ENCODE data around the gene CCDC40. TPM values are rescaled to one million over a fixed set of nuclear protein-coding genes. Genes with fewer than 3 reads are reported as not detected.
A peak's percentile ranks its signal among the peaks of the same experiment; 100 is the strongest.

The CCDC40 gene
- total RNA-seq, 1 experiment from 2014 or later, result 16.3 TPM

DNA sequence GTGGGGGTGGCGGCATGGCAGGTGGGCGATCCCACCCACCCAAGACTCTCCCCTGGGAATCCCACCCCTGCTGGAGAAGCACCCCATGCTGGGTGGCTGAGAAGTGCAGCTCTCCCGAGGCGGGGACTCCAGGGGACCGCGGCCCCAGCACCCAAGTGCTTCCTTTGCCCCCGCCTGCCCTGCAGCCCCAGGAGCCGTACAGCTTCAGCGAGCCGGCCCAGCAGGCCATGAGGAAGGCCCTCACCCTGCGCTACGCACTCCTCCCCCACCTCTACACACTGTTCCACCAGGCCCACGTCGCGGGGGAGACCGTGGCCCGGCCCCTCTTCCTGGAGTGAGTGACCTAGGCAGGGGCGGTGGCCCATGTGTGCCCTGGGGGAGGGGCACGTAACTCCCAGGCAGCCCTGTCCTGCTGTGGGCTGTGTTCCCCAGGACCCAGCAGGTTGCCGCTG, 76.6 kb downstream of the CCDC40 start:
- no peak for DNase-seq (ENCODE audit: low spot score)
- peaks cover 14% of the 10 kb centered on the region for H3K36me3 Mint-ChIP-seq
- H3K4me1 Mint-ChIP-seq, result peaks cover 6% of the 10 kb centered on the region; the same call in 1 of the 2 replicates
- peaks cover 7% of the 10 kb centered on the region; the same call in 1 of the 2 replicates for H3K9me3 Mint-ChIP-seq
- no peak overlapping the region for H3K4me3 Mint-ChIP-seq
- ChIA-PET CTCF (interaction anchor here (0.6 to 5.4 kb wide), 5 partner anchors 11 to 187 kb away, joined by 3 to 55 read pairs (median 6); partner anchors contain the start of gene GAA), POLR2A (interaction anchor here (0.9 to 1.4 kb wide), 2 partner anchors 9 to 11 kb away, joined by 3 to 4 read pairs; no protein-coding TSS in a partner anchor)
- ATAC-seq, result peak; percentile 46
- H3K27ac Mint-ChIP-seq, result no peak overlapping the region; the same call in 1 of the 2 replicates
- no peaks in the 10 kb centered on the region; the same call in 1 of the 2 replicates for H3K27me3 Mint-ChIP-seq (ENCODE audit: low read depth)
- TF ChIP-seq, protein P1, sequence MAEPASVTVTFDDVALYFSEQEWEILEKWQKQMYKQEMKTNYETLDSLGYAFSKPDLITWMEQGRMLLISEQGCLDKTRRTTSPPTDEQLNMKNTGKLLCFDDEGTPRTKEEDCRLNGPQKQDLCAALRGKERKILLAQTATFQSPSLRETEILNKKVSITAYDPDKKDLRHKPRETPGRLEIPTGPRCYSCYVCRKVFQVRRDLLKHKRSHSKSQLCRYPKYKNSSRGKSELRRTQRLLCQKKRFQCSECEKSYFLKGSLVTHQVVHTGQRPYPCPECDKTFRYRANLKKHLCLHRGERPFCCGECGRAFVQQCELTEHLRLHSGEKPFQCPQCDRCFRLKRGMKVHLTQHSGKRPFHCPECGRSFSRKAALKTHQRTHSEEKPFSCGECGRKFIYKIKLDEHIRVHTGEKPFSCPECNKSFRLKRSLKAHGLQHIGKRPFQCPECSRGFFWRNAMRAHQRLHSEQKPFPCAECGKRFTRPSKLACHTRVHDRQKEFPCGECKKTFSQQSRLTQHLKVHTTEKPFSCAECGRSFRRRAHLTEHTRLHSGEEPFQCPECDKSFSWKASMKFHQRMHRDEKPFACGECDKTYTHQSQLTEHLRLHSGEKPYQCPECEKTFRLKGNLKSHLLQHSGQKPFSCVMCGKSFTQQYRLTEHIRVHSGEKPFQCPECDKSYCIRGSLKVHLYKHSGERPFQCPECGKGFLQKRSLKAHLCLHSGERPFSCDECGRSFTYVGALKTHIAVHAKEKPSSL (CRISPR knock-in tag; conservative IDR thresholded peaks at IDR 0.05), result no peak
- peak; percentile 76; the same call in 1 of the 2 replicates for TF ChIP-seq ZNF423 (CRISPR knock-in tag; IDR thresholded peaks at IDR 0.05)

DNA sequence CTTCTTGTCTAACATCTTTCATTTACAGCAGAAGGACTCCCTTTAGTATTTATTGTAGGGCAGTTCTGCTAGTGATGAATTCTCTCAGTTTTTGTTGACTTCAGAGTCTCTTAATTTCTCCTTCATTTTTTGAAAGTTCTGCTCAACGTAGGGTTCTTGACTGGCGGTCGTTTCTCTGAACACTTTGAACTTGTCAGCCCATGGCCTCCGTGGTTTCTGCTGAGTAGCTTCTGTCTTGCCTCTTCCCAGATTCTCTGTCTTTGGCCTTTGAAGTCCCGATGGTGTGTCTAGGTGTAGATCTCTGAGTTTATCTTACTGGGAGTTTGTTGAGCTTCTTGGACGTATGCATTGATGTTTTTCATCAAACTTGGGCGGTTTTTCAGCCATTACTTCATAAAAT, 78.3 kb downstream of the CCDC40 start:
- POLR2A ChIA-PET, result no interaction called here
- DNase-seq (ENCODE audit: low spot score) (no peak), ATAC-seq (no peak)
- H3K4me3 Mint-ChIP-seq, result no peak overlapping the region
- TF ChIP-seq, protein P2, sequence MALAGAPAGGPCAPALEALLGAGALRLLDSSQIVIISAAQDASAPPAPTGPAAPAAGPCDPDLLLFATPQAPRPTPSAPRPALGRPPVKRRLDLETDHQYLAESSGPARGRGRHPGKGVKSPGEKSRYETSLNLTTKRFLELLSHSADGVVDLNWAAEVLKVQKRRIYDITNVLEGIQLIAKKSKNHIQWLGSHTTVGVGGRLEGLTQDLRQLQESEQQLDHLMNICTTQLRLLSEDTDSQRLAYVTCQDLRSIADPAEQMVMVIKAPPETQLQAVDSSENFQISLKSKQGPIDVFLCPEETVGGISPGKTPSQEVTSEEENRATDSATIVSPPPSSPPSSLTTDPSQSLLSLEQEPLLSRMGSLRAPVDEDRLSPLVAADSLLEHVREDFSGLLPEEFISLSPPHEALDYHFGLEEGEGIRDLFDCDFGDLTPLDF (CRISPR knock-in tag; IDR thresholded peaks at IDR 0.05), result no peak
- TF ChIP-seq, protein P3, sequence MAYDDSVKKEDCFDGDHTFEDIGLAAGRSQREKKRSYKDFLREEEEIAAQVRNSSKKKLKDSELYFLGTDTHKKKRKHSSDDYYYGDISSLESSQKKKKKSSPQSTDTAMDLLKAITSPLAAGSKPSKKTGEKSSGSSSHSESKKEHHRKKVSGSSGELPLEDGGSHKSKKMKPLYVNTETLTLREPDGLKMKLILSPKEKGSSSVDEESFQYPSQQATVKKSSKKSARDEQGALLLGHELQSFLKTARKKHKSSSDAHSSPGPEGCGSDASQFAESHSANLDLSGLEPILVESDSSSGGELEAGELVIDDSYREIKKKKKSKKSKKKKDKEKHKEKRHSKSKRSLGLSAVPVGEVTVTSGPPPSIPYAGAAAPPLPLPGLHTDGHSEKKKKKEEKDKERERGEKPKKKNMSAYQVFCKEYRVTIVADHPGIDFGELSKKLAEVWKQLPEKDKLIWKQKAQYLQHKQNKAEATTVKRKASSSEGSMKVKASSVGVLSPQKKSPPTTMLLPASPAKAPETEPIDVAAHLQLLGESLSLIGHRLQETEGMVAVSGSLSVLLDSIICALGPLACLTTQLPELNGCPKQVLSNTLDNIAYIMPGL (CRISPR knock-in tag; IDR thresholded peaks at IDR 0.05), result no peak
- TF ChIP-seq ETV6 (CRISPR knock-in tag; IDR thresholded peaks at IDR 0.05) (no peak), NFYB (CRISPR knock-in tag; conservative IDR thresholded peaks at IDR 0.05; ENCODE audit: low read depth) (no peak), GABPB1 (CRISPR knock-in tag; IDR thresholded peaks at IDR 0.05) (no peak), SMAD3 (CRISPR knock-in tag; IDR thresholded peaks at IDR 0.05; ENCODE audit: borderline replicate concordance) (no peak), HMGA2 (CRISPR knock-in tag; IDR thresholded peaks at IDR 0.05) (no peak)
- TF ChIP-seq, protein P4, sequence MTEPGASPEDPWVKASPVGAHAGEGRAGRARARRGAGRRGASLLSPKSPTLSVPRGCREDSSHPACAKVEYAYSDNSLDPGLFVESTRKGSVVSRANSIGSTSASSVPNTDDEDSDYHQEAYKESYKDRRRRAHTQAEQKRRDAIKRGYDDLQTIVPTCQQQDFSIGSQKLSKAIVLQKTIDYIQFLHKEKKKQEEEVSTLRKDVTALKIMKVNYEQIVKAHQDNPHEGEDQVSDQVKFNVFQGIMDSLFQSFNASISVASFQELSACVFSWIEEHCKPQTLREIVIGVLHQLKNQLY (CRISPR knock-in tag; IDR thresholded peaks at IDR 0.05), result no peak
- TF ChIP-seq, protein P5, sequence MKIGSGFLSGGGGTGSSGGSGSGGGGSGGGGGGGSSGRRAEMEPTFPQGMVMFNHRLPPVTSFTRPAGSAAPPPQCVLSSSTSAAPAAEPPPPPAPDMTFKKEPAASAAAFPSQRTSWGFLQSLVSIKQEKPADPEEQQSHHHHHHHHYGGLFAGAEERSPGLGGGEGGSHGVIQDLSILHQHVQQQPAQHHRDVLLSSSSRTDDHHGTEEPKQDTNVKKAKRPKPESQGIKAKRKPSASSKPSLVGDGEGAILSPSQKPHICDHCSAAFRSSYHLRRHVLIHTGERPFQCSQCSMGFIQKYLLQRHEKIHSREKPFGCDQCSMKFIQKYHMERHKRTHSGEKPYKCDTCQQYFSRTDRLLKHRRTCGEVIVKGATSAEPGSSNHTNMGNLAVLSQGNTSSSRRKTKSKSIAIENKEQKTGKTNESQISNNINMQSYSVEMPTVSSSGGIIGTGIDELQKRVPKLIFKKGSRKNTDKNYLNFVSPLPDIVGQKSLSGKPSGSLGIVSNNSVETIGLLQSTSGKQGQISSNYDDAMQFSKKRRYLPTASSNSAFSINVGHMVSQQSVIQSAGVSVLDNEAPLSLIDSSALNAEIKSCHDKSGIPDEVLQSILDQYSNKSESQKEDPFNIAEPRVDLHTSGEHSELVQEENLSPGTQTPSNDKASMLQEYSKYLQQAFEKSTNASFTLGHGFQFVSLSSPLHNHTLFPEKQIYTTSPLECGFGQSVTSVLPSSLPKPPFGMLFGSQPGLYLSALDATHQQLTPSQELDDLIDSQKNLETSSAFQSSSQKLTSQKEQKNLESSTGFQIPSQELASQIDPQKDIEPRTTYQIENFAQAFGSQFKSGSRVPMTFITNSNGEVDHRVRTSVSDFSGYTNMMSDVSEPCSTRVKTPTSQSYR (CRISPR knock-in tag; IDR thresholded peaks at IDR 0.05), result no peak
- peaks cover 7% of the 10 kb centered on the region; the same call in 1 of the 2 replicates for H3K9me3 Mint-ChIP-seq
- H3K4me1 Mint-ChIP-seq, result peaks cover 6% of the 10 kb centered on the region; the same call in 1 of the 2 replicates
- H3K36me3 Mint-ChIP-seq, result peaks cover 14% of the 10 kb centered on the region
- no peaks in the 10 kb centered on the region; the same call in 1 of the 2 replicates for H3K27me3 Mint-ChIP-seq (ENCODE audit: low read depth)
- CTCF ChIA-PET, result interaction anchor here (2.1 to 2.5 kb wide), 2 partner anchors 10 to 14 kb away, joined by 14 to 19 read pairs; partner anchors contain the start of gene GAA
- no peak overlapping the region for H3K27ac Mint-ChIP-seq

DNA sequence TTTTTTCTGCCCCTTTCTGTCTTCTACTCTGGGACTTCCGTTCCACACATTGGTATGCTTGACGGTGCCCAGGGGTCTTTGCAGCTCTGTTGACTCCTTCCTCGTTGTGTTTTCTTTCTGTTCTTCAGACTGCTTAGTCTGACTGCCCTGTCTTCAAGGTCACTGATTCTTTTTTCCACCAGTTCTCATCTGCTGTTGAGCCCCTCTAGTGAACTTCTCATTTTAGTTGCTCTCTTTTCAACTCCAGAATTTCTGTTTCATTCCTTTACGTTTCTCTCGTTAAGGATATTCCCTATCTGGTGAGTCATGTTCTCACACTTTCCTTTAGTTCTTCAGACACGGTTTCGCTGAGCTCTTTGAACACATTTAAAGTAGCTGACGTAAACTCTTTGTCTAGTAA, 78.7 kb downstream of the CCDC40 start:
- Mint-ChIP-seq H3K9me3 (peaks cover 7% of the 10 kb centered on the region; the same call in 1 of the 2 replicates), H3K27ac (no peak overlapping the region; the same call in 1 of the 2 replicates), H3K4me3 (no peak overlapping the region), H3K4me1 (peaks cover 6% of the 10 kb centered on the region; the same call in 1 of the 2 replicates), H3K36me3 (peaks cover 14% of the 10 kb centered on the region), H3K27me3 (ENCODE audit: low read depth) (no peaks in the 10 kb centered on the region; the same call in 1 of the 2 replicates)
- CTCF ChIA-PET, result interaction anchor here (0.8 to 2.5 kb wide), 3 partner anchors 9 to 68 kb away, joined by 3 to 19 read pairs (median 14); partner anchors contain the start of gene GAA
- DNase-seq (ENCODE audit: low spot score) (no peak), ATAC-seq (no peak)
- POLR2A ChIA-PET, result no interaction called here
- no peak for TF ChIP-seq ESRRA (CRISPR knock-in tag; IDR thresholded peaks at IDR 0.05; ENCODE audit: borderline replicate concordance)
- TF ChIP-seq, protein P4 (CRISPR knock-in tag; IDR thresholded peaks at IDR 0.05), result no peak
- TF ChIP-seq, protein P6, sequence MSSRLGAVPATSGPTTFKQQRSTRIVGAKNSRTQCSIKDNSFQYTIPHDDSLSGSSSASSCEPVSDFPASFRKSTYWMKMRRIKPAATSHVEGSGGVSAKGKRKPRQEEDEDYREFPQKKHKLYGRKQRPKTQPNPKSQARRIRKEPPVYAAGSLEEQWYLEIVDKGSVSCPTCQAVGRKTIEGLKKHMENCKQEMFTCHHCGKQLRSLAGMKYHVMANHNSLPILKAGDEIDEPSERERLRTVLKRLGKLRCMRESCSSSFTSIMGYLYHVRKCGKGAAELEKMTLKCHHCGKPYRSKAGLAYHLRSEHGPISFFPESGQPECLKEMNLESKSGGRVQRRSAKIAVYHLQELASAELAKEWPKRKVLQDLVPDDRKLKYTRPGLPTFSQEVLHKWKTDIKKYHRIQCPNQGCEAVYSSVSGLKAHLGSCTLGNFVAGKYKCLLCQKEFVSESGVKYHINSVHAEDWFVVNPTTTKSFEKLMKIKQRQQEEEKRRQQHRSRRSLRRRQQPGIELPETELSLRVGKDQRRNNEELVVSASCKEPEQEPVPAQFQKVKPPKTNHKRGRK (CRISPR knock-in tag; IDR thresholded peaks at IDR 0.05; ENCODE audit: borderline replicate concordance), result no peak
- no peak for TF ChIP-seq TP53 (CRISPR knock-in tag; IDR thresholded peaks at IDR 0.05)
- no peak for TF ChIP-seq ZNF121 (CRISPR knock-in tag; IDR thresholded peaks at IDR 0.05)
- TF ChIP-seq, protein P7, sequence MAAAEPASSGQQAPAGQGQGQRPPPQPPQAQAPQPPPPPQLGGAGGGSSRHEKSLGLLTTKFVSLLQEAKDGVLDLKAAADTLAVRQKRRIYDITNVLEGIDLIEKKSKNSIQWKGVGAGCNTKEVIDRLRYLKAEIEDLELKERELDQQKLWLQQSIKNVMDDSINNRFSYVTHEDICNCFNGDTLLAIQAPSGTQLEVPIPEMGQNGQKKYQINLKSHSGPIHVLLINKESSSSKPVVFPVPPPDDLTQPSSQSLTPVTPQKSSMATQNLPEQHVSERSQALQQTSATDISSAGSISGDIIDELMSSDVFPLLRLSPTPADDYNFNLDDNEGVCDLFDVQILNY (CRISPR knock-in tag; IDR thresholded peaks at IDR 0.05), result no peak

Data from WTC11 (cell line).